Stimulated activated naive CD4-positive, alpha-beta T cell (primary cell): ENCODE measurements around the gene COQ8B.
A peak's percentile ranks its signal among the peaks of the same experiment; 100 is the strongest.
"Not testable (repeated sequence)": the region's sequence is repeated elsewhere in the genome, so short reads cannot be mapped to it uniquely, and the experiment has no call there.

Source experiments
- DNase-seq, 6 experiments: peaks; one replicate each; lab custom pipeline; 2025; lab: John Stamatoyannopoulos, UW

Gene COQ8B

GRCh38 chr19:40668991-40669614 lies 47.6 kb downstream of the COQ8B start:
- no peak for DNase-seq

DNA sequence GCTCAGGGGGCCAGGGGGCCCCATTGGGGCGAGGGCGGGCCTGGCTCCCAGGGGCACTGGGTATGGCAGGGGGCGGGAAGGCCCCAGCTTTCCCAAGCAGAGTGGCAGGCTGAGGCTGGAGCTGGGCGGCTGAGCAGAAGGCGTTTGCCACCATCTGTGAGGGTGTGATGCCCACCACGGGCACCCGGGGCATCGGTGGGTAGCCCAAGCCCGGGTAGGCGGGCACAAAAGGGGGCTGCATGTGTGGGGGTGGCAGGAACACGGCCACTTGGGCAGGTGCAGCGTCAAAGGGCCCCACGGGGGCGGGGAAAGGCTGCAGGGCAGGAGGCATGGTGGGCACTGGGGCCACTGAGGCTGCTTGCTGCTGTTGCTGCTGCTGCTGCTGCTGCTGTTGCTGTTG lies 49.1 kb downstream of the COQ8B start:
- DNase-seq, result no peak

DNA sequence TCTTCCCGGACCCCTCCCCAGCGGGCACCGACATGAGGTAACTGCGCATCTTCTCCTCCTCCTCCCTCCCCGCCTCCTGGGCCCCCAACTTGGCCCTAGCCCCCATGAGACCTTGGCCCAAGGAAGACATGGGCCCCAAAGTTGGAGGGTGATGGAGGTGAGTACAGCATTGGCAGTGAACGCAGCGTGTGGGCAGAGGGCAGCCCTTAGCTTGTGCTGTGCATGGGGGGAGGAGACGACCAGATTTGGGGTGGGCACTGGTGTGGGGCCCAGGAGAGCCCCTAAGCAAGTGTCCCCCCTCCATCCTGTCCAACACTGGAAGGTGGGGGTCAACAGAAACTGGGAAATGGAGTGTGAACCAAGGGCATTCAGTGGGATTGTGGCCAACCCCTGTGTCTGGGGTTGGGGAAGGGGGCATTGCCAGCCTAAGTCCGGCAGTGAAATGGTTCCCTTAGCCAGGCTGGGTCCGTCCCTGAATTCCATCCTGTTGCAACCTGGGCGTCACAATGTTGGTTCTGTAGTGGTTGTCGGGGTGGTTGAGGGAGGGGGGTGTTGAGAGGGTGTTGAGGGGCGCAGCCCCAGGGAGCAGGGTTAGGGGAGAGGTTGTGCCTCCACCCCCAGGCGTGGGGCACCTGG lies 49.8 kb downstream of the COQ8B start:
- no peak for DNase-seq

GRCh38 chr19:40663695-40664692 lies 52.7 kb downstream of the COQ8B start:
- no peak for DNase-seq

GRCh38 chr19:40662925-40663694 lies 53.6 kb downstream of the COQ8B start:
- peak; percentile 79 to 93 (median 88) for DNase-seq

DNA sequence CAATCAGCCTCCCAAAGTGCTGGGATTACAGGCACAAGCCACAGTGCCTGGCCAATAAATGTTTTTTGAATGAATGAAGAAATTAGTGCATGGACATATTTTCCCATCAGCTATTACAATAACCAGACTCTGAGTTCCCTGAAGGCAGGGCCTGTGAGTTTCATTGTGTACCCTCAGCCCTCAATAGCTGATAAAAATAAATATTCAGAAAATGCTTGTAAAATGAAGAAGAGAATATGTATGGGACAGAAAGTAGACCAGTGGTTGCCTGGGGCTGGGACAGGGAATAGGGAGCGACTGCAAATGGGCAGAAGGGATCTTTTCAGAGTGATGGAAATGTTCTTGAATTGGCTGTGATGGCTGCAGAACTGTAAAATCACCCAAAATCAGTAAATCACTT lies 55.1 kb downstream of the COQ8B start:
- DNase-seq, result no peak

DNA sequence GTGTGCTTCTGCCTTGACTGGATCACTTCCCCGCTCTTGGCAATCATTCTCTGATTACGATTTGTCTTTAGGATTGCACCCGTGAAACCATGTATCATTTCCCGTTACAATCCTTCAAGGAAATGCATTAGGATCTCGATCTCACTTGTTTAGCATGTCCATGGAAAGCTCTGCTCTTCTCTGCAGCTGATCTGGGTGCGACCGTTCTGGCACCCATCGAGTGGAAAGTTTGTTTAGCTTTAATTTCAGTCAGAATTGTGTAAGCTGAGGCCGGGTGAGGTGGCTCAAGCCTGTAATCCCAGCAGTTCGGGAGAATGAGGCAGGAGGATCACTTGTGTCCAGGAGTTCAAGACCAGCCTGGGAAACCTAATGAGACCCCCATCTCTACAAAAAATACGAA lies 57.1 kb downstream of the COQ8B start:
- DNase-seq, result no peak

GRCh38 chr19:40659116-40659515 lies 57.6 kb downstream of the COQ8B start:
- no peak for DNase-seq

DNA sequence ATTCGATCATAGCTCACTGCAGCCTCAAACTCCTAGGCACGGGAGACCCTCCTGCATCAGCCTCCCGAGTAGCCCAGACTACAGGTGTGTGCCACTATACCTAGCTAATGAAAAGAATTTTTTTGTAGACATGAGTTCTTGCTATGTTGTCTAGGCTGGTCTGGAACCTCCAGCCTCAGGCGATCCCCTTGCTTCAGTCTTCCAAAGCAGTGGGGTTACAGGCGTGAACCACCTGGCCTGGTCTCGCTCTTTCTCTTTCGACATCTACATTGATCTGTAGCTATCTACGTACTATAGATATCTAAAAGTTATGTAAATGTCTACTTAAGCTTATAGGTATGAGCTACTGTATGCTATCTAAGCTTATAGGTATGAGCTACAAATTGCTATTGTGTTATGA lies 58.7 kb downstream of the COQ8B start:
- DNase-seq, result no peak

DNA sequence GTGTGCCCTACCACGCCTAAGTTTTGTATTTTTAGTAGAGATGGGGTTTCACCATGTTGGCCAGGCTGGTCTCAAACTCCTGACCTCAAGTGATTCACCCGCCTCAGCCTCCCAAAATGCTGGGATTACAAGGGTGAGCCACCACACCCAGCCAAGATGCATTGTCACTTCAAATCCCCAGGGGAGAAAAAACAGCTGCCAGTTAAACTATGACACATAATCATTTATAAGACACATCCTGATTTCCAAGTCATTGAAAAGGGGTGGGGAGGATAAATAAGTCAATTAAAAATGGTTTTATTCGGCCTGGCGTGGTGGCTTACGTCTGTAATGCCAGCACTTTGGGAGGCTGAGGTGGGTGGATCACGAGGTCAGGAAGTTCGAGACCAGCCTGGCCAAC lies 61.0 kb downstream of the COQ8B start:
- DNase-seq, result not testable (repeated sequence)

DNA sequence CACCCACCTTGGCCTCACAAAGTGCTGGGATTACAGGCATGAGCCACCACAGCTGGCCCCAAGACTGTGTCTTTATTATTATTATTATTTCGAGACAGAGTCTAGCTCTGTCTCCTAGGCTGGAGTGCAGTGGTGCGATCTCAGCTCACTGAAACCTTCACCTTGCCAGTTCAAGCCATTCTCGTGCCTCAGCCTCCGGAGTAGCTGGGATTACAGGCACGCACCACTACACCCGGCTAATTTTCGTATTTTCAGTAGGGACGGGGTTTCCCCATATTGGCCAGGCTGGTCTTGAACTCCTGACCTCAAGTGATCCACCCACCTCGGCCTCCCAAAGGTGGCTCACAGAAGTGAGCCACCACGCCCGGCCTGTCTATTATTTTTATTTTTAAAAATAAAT lies 64.4 kb downstream of the COQ8B start:
- DNase-seq, result not testable (repeated sequence)

GRCh38 chr19:40650749-40651305 lies 65.9 kb downstream of the COQ8B start:
- no peak for DNase-seq

GRCh38 chr19:40649903-40650675 lies 66.6 kb downstream of the COQ8B start:
- not testable (repeated sequence) for DNase-seq

DNA sequence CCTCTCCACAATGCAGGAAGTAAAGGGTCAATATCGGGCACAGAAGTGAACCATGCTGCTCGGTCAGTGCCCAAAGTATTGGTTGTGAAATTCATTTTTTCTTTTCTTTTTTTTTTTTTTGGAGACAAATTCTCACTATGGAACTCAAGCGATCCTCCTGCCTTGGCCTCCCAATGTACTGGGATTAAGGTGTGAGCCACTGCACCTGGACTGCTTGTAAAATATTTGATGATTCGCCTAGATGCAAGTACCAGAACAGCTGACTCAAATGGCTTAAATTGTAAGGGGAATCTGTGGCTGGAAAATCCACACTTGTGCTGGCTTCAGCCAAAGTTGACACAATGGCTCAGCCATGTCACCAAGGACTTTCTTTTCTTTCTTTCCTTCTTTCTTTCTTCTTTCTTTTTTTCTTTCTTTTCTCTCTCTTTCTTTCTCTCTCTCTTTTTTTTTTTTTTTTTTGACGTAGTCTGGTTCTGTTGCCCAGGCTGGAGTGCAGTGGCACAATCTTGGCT lies 69.9 kb downstream of the COQ8B start:
- no peak for DNase-seq

- DNase-seq, result no peak
Measured at GRCh38 chr19:40642757-40643305, 73.9 kb downstream of the COQ8B start.

- no peak for DNase-seq
Measured at GRCh38 chr19:40642051-40642706, 74.5 kb downstream of the COQ8B start.
